HepG2 (cell line): Measurements from ENCODE around the gene PPP2R5C. TPM values are rescaled to one million over a fixed set of nuclear protein-coding genes. Genes with fewer than 3 reads are reported as not detected.
A peak's percentile ranks its signal among the peaks of the same experiment; 100 is the strongest.

Experiments used
- ATF1 ChIP-seq: IDR thresholded peaks from 2 replicates; pipeline ENCODE4 v1.6.1; 2016; ENCODE audit warnings: mild to moderate bottlenecking, control low read depth
- ATF2 ChIP-seq: sonication (generic); formaldehyde crosslinking; IDR thresholded peaks from 2 replicates; pipeline ENCODE4 v1.4.0; 2020; ENCODE audit warnings: missing genetic modification reagents
- CHD2 ChIP-seq: IDR thresholded peaks from 2 replicates; pipeline ENCODE4 v1.6.1; 2011; ENCODE audit warnings: low read depth, low read length, improper control_type of control experiment
- ESRRA ChIP-seq: sonication (generic); formaldehyde crosslinking; IDR thresholded peaks from 2 replicates; pipeline ENCODE4 v1.5.1; 2020; ENCODE audit warnings: mild to moderate bottlenecking, low read depth, missing genetic modification reagents
- FOXC1 ChIP-seq: sonication (generic); formaldehyde crosslinking; IDR thresholded peaks from 2 replicates; pipeline ENCODE4 v1.8.0; 2022; ENCODE audit warnings: mild to moderate bottlenecking, missing genetic modification reagents, borderline replicate concordance
- GLI4 ChIP-seq: sonication (generic); formaldehyde crosslinking; IDR thresholded peaks from 2 replicates; pipeline ENCODE4 v1.5.1; 2020; ENCODE audit warnings: missing genetic modification reagents, mild to moderate bottlenecking, moderate library complexity, borderline replicate concordance
- GPBP1L1 ChIP-seq: sonication (generic); formaldehyde crosslinking; IDR thresholded peaks from 2 replicates; pipeline ENCODE4 v1.5.0; 2020; ENCODE audit warnings: mild to moderate bottlenecking, missing genetic modification reagents
- GTF3A ChIP-seq: sonication (generic); formaldehyde crosslinking; conservative IDR thresholded peaks from 2 replicates; pipeline ENCODE4 v1.4.0; 2020; ENCODE audit warnings: mild to moderate bottlenecking, missing genetic modification reagents
- HNF1B ChIP-seq: sonication (generic); formaldehyde crosslinking; IDR thresholded peaks from 2 replicates; pipeline ENCODE4 v1.5.1; 2020; ENCODE audit warnings: mild to moderate bottlenecking, moderate library complexity, missing genetic modification reagents
- MLXIP ChIP-seq: sonication (generic); formaldehyde crosslinking; IDR thresholded peaks from 2 replicates; pipeline ENCODE4 v1.9.0; 2021; ENCODE audit warnings: missing genetic modification reagents, borderline replicate concordance
- PRDM15 ChIP-seq: sonication (generic); formaldehyde crosslinking; IDR thresholded peaks from 2 replicates; pipeline ENCODE4 v1.4.0; 2020; ENCODE audit warnings: missing genetic modification reagents
- WIZ ChIP-seq: sonication (generic); formaldehyde crosslinking; IDR thresholded peaks from 2 replicates; pipeline ENCODE4 v1.5.1; 2020; ENCODE audit warnings: mild to moderate bottlenecking, missing genetic modification reagents
- ZNF124 ChIP-seq: sonication (generic); formaldehyde crosslinking; IDR thresholded peaks from 2 replicates; pipeline ENCODE4 v1.4.0; 2020; ENCODE audit warnings: missing genetic modification reagents
- ZNF160 ChIP-seq: sonication (generic); formaldehyde crosslinking; IDR thresholded peaks from 2 replicates; pipeline ENCODE4 v1.8.0; 2022; ENCODE audit warnings: mild to moderate bottlenecking, inconsistent platforms, missing genetic modification reagents
- ZNF207 ChIP-seq: fragments of 450-650 bp; IDR thresholded peaks from 2 replicates; pipeline ENCODE4 v1.6.1; 2016; ENCODE audit warnings: antibody characterized with exemption, borderline replicate concordance
- ZNF652 ChIP-seq: IDR thresholded peaks from 2 replicates; pipeline ENCODE4 v1.6.1; 2016; ENCODE audit warnings: low read depth, borderline replicate concordance
- ZNF850 ChIP-seq: sonication (generic); formaldehyde crosslinking; conservative IDR thresholded peaks from 2 replicates; pipeline ENCODE4 v1.9.0; 2021; ENCODE audit warnings: mild to moderate bottlenecking, missing genetic modification reagents
- polyA plus RNA-seq, 8 experiments: library from polyadenylated mRNA; depleted of rRNA in 3 of 8; stranded (reverse) in 7 of 8; unstranded in 1 of 8; fragments of >200 nt; fragmentation: Illumina TruSeq in 4 of 8; extraction: Trizol in 4 of 8; gene quantifications; 2 replicates each; pipeline versions ENCODE4 v1.2.1 to v1.2.3, GENCODE V29; 2011 to 2016; ENCODE audit warnings: low read depth in 4 of 8, missing spikeins in 1 of 8, mixed read lengths in 1 of 8; ENCODE audit not compliant: insufficient read depth in 1 of 8
- total RNA-seq, 5 experiments: library from RNA; depleted of rRNA; stranded (reverse); fragments of >200 nt; fragmentation: Illumina TruSeq; extraction: Trizol; gene quantifications; 2 replicates each; pipeline ENCODE4 v1.2.3, GENCODE V29; 2016; ENCODE audit warnings: low read depth in 1 of 5

The PPP2R5C gene
- total and polyA plus RNA-seq, 2 of the 13 experiments (the other 11 are each of a cell fraction or from before 2014, with no cell fraction given): 74.3 to 78.5 TPM

GRCh38 chr14:101947904-101948665, 186.6 kb downstream of the PPP2R5C start (continued):
- TF ChIP-seq ESRRA (CRISPR knock-in tag): peak; percentile 41; the same call in 1 of the 2 replicates
- TF ChIP-seq WIZ (CRISPR knock-in tag): no peak
- 0 out of 2 replicates have a peak, but pooled peaks have one; percentile 54 for TF ChIP-seq GTF3A
- no peak; the same call in 1 of the 2 replicates for TF ChIP-seq ZNF850
- peak; percentile 42 for TF ChIP-seq ZNF124 (CRISPR knock-in tag)
- TF ChIP-seq HNF1B (CRISPR knock-in tag): peak; percentile 71
- TF ChIP-seq GLI4 (CRISPR knock-in tag): no peak
- peak; percentile 91 for TF ChIP-seq ATF2 (CRISPR knock-in tag)
- no peak for TF ChIP-seq ZNF207
- TF ChIP-seq ZNF652 (CRISPR knock-in tag): no peak
- TF ChIP-seq ZNF160 (CRISPR knock-in tag): peak; percentile 50; the same call in 1 of the 2 replicates
- 0 out of 2 replicates have a peak, but pooled peaks have one; percentile 11 for TF ChIP-seq PRDM15 (CRISPR knock-in tag)
- no peak for TF ChIP-seq MLXIP (CRISPR knock-in tag)
- peak; percentile 100 for TF ChIP-seq CHD2
- no peak for TF ChIP-seq GPBP1L1 (CRISPR knock-in tag)
- TF ChIP-seq ATF1 (CRISPR knock-in tag): peak; percentile 98
- no peak for TF ChIP-seq FOXC1 (CRISPR knock-in tag)
